CD14-positive monocyte (primary cell): Measurements from ENCODE around the gene EIF2AK2. TPM values are rescaled to one million over a fixed set of nuclear protein-coding genes. Genes with fewer than 3 reads are reported as not detected.
"Not testable (repeated sequence)": the region's sequence is repeated elsewhere in the genome, so short reads cannot be mapped to it uniquely, and the experiment has no call there.

Source experiments
- DNase-seq, 3 donors: peaks; one replicate each; pipeline ENCODE4 v3.0.0-alpha.2; 2011 to 2022
- H2AFZ ChIP-seq: 2 replicates; pipeline ENCODE4 v1.6.0; 2012; ENCODE audit warnings: mild to moderate bottlenecking, low read depth, low read length, inconsistent platforms; ENCODE audit not compliant: insufficient read depth, poor library complexity, severe bottlenecking
- H3K27ac ChIP-seq, 2 donors: 1 replicate in 1 of 2; 2 replicates in 1 of 2; pipeline ENCODE4 v1.5.1; 2012 to 2013; ENCODE audit warnings: low read length in 2 of 2, control low read depth in 1 of 2, inconsistent platforms in 1 of 2, low read depth in 1 of 2, mild to moderate bottlenecking in 1 of 2
- H3K27me3 ChIP-seq, 2 donors: one replicate each; pipeline versions ENCODE4 v1.6.0 to v1.6.1; 2011 to 2013; ENCODE audit warnings: low read length in 2 of 2; ENCODE audit not compliant: control insufficient read depth in 2 of 2, insufficient read depth in 2 of 2
- H3K36me3 ChIP-seq, 2 donors: replicated peaks in 1 of 2; 1 replicate in 1 of 2; 2 replicates in 1 of 2; pipeline versions ENCODE4 v1.5.1 to v1.6.1; 2012 to 2013; ENCODE audit warnings: low read length in 2 of 2, control low read depth in 1 of 2, inconsistent platforms in 1 of 2, mild to moderate bottlenecking in 1 of 2; ENCODE audit not compliant: insufficient read depth in 2 of 2, control insufficient read depth in 1 of 2
- H3K4me1 ChIP-seq, 2 donors: 1 replicate in 1 of 2; 2 replicates in 1 of 2; pipeline versions ENCODE4 v1.5.1 to v1.6.1; 2012 to 2013; ENCODE audit warnings: low read length in 2 of 2, control low read depth in 1 of 2, inconsistent platforms in 1 of 2, mild to moderate bottlenecking in 1 of 2, moderate library complexity in 1 of 2; ENCODE audit not compliant: insufficient read depth in 2 of 2, control insufficient read depth in 1 of 2
- H3K4me2 ChIP-seq: replicated peaks from 2 replicates; pipeline ENCODE3; 2012; ENCODE audit warnings: low read length, moderate library complexity, mild to moderate bottlenecking; ENCODE audit not compliant: poor library complexity, severe bottlenecking; ENCODE audit errors: extremely low read depth
- H3K4me3 ChIP-seq, 3 experiments: fragments of 200-600 bp in 1 of 3; sonication (generic) in 1 of 3; replicated peaks in 1 of 3; 1 replicate in 2 of 3; 2 replicates in 1 of 3; pipeline ENCODE4 v1.5.1; 2011 to 2013; ENCODE audit warnings: low read length in 3 of 3, mild to moderate bottlenecking in 3 of 3, control low read depth in 2 of 3, low read depth in 2 of 3, inconsistent platforms in 1 of 3, moderate library complexity in 1 of 3
- H3K79me2 ChIP-seq: 2 replicates; pipeline ENCODE4 v1.6.0; 2012; ENCODE audit warnings: mild to moderate bottlenecking, control low read depth, inconsistent platforms, low read length, moderate library complexity; ENCODE audit not compliant: insufficient read depth
- H3K9ac ChIP-seq: 2 replicates; pipeline ENCODE4 v1.6.0; 2017; ENCODE audit warnings: low read length, mild to moderate bottlenecking; ENCODE audit not compliant: insufficient read depth, poor library complexity, severe bottlenecking
- H3K9me3 ChIP-seq, 2 donors: replicated peaks in 1 of 2; 1 replicate in 1 of 2; 2 replicates in 1 of 2; pipeline versions ENCODE4 v1.5.1 to v1.6.1; 2012 to 2013; ENCODE audit warnings: low read length in 2 of 2, control low read depth in 1 of 2; ENCODE audit not compliant: control insufficient read depth in 1 of 2, insufficient read depth in 1 of 2
- H4K20me1 ChIP-seq: 2 replicates; pipeline ENCODE4 v1.6.0; 2012; ENCODE audit warnings: mild to moderate bottlenecking, low read length, control low read depth, moderate library complexity; ENCODE audit not compliant: insufficient read depth
- H3K27ac Mint-ChIP-seq, 7 donors: one replicate each; pipeline ENCODE4 v1.8.0; 2020; ENCODE audit warnings: mild to moderate bottlenecking in 7 of 7, mixed read lengths in 7 of 7, moderate library complexity in 6 of 7, inconsistent platforms in 2 of 7
- H3K27me3 Mint-ChIP-seq, 3 donors: one replicate each; pipeline ENCODE4 v1.8.0; 2021 to 2022; ENCODE audit warnings: low read depth in 3 of 3, mild to moderate bottlenecking in 3 of 3, mixed read lengths in 3 of 3, moderate library complexity in 3 of 3, inconsistent platforms in 1 of 3
- H3K36me3 Mint-ChIP-seq, 2 donors: one replicate each; pipeline ENCODE4 v1.8.0; 2020; ENCODE audit warnings: mixed read lengths in 2 of 2, inconsistent platforms in 1 of 2, mild to moderate bottlenecking in 1 of 2
- H3K4me1 Mint-ChIP-seq: one replicate; pipeline ENCODE4 v1.8.0; 2020; ENCODE audit warnings: mild to moderate bottlenecking, mixed read lengths
- H3K4me3 Mint-ChIP-seq, 2 donors: one replicate each; pipeline ENCODE4 v1.8.0; 2020; ENCODE audit warnings: mild to moderate bottlenecking in 2 of 2, mixed read lengths in 2 of 2, moderate library complexity in 1 of 2
- H3K9me3 Mint-ChIP-seq, 7 donors: one replicate each; pipeline ENCODE4 v1.8.0; 2020 to 2022; ENCODE audit warnings: mixed read lengths in 7 of 7, mild to moderate bottlenecking in 6 of 7, moderate library complexity in 6 of 7, inconsistent platforms in 2 of 7
- CTCF ChIP-seq: fragments of 200-600 bp; IDR thresholded peaks from one replicate; pipeline ENCODE4 v1.8.0; 2022; ENCODE audit warnings: antibody characterized with exemption, mild to moderate bottlenecking
- WGBS: methylation state at CpG from one replicate; pipeline ENCODE4 v1.1.5; 2013; ENCODE audit warnings: missing lambda C conversion rate; ENCODE audit not compliant: insufficient coverage; 5-methylcytosine and 5-hydroxymethylcytosine counted together
- intact Hi-C, 2 donors: fragments of 100-400 bp; cut with micrococcal nuclease; formaldehyde crosslinking; loops; one replicate each; pipeline versions ENCODE4 v1.15.0 to v1.15.1; 2023
- polyA plus RNA-seq, 3 donors: library from polyadenylated mRNA; depleted of rRNA in 1 of 3; unstranded in 2 of 3; stranded (reverse) in 1 of 3; fragments of 300-500 nt in 2 of 3; fragments of >200 nt in 1 of 3; fragmentation: Illumina TruSeq in 2 of 3; gene quantifications; 1 replicate in 2 of 3; 2 replicates in 1 of 3; pipeline ENCODE4 v1.2.3, GENCODE V29; 2012 to 2021

EIF2AK2 gene
- polyA plus RNA-seq, 3 donors: 7.9 to 23.4 (median 17.6) TPM

- no peak for TF ChIP-seq CTCF
- Histone ChIP-seq H3K4me2 (peak within 1 kb of the TSS; percentile 86), H3K4me3 (peak within 1 kb of the TSS; percentile 78 to 94 (median 85)), H3K27ac (peak within 1 kb of the TSS; percentile 63 to 96), H4K20me1 (peaks cover 12% of the 10 kb centered on the region), H3K79me2 (peaks cover 51% of the 10 kb centered on the region), H3K27me3 (no peaks in the 10 kb centered on the region), H3K9ac (peak within 1 kb of the TSS; percentile 90), H3K9me3 (no peaks in the 10 kb centered on the region), H3K4me1 (peaks cover 9 to 21% of the 10 kb centered on the region in 2 donors), H2AFZ (peak within 1 kb of the TSS; percentile 90), H3K36me3 (peaks cover 8 to 19% of the 10 kb centered on the region in 2 donors)
- H3K27me3 Mint-ChIP-seq: no peaks in the 10 kb centered on the region
- peak within 1 kb of the TSS; percentile 95 to 98 for H3K4me3 Mint-ChIP-seq
- H3K27ac Mint-ChIP-seq: peak within 1 kb of the TSS; percentile 90 to 100 (median 99)
- intact Hi-C loops: loop anchor here (5.0 kb wide), 1 partner anchor 36 kb away; the partner anchor contains the start of genes CEBPZ (in 2 of the 2) and NDUFAF7 (in 2 of the 2)
- peaks cover 0 to 4% (median 0%) of the 10 kb centered on the region in 7 donors for H3K9me3 Mint-ChIP-seq
- H3K36me3 Mint-ChIP-seq: peaks cover 9 to 10% of the 10 kb centered on the region in 2 donors
- peak; percentile 76 to 81 (median 80) for DNase-seq
- peaks cover 11% of the 10 kb centered on the region for H3K4me1 Mint-ChIP-seq
- WGBS: under 1% methylated on average over 68 of the region's 72 CpGs
These were observed 39.8 kb upstream of the EIF2AK2 start, which contains the start of gene CEBPZOS for GRCh38 chr2:37196320-37197195. Gene CEBPZOS, plus strand, starts transcription at chr2:37196496. Its CDS starts 3,209 bp downstream, at chr2:37199705.

- intact Hi-C loops: loop anchor here (5.0 kb wide), 1 partner anchor 36 kb away; the partner anchor contains the start of genes CEBPZ (in 2 of the 2) and NDUFAF7 (in 2 of the 2)
- peaks cover 12% of the 10 kb centered on the region for H4K20me1 ChIP-seq
- H3K27me3 ChIP-seq, H3K27me3 Mint-ChIP-seq, DNase-seq, H3K9me3 ChIP-seq, H3K9me3 Mint-ChIP-seq, H3K36me3 Mint-ChIP-seq: not testable (repeated sequence)
- WGBS: 79% methylated on average over 15 of the region's 20 CpGs
- Mint-ChIP-seq H3K27ac (peak overlapping the region in 6 of 7 donors; percentile 90 to 100 (median 99)), H3K4me3 (peak overlapping the region; percentile 95 to 98), H3K4me1 (peaks cover 15% of the 10 kb centered on the region)
- H3K79me2 ChIP-seq: peaks cover 46% of the 10 kb centered on the region
- peaks cover 2 to 12% of the 10 kb centered on the region in 2 donors for H3K36me3 ChIP-seq
- peak overlapping the region; percentile 78 to 94 (median 85) for H3K4me3 ChIP-seq
- H3K27ac ChIP-seq: peak overlapping the region in 1 of 2 donors; percentile 96
- peak overlapping the region; percentile 90 for H2AFZ ChIP-seq
- H3K4me2 ChIP-seq: peak overlapping the region; percentile 86
- H3K9ac ChIP-seq: peak overlapping the region; percentile 90
- H3K4me1 ChIP-seq: peaks cover 11 to 26% of the 10 kb centered on the region in 2 donors
These were observed 39.1 kb upstream of the EIF2AK2 start for GRCh38 chr2:37195862-37196319.
